NCI-H524 treated with DMSO at 0.1 percent for 48 hours (cell line): ENCODE data around the gene BRIP1.

Source experiments
- DNase-seq: peaks from one replicate; lab custom pipeline; 2025; lab: John Stamatoyannopoulos, UW

The BRIP1 gene

GRCh38 chr17:61757168-61757567 lies 106.2 kb downstream of the BRIP1 start:
- DNase-seq, result no peak

GRCh38 chr17:61756561-61756960 lies 106.8 kb downstream of the BRIP1 start:
- no peak for DNase-seq

- no peak for DNase-seq
Observed at GRCh38 chr17:61755668-61756067, 107.7 kb downstream of the BRIP1 start.

GRCh38 chr17:61755078-61755477 lies 108.2 kb downstream of the BRIP1 start:
- DNase-seq, result no peak

GRCh38 chr17:61754124-61754523 lies 109.2 kb downstream of the BRIP1 start:
- no peak for DNase-seq

GRCh38 chr17:61753696-61754095 lies 109.6 kb downstream of the BRIP1 start:
- DNase-seq, result no peak

GRCh38 chr17:61750656-61751055 lies 112.7 kb downstream of the BRIP1 start:
- DNase-seq, result no peak

GRCh38 chr17:61749823-61750404 lies 113.4 kb downstream of the BRIP1 start:
- no peak for DNase-seq

GRCh38 chr17:61746248-61746985 lies 116.9 kb downstream of the BRIP1 start:
- no peak for DNase-seq

GRCh38 chr17:61744804-61745203 lies 118.5 kb downstream of the BRIP1 start:
- DNase-seq, result no peak

GRCh38 chr17:61744252-61744651 lies 119.1 kb downstream of the BRIP1 start:
- no peak for DNase-seq

GRCh38 chr17:61743766-61744165 lies 119.6 kb downstream of the BRIP1 start:
- DNase-seq, result no peak

GRCh38 chr17:61739002-61739401 lies 124.3 kb downstream of the BRIP1 start:
- DNase-seq, result no peak

- DNase-seq, result no peak
Observed at GRCh38 chr17:61738249-61738648, 125.1 kb downstream of the BRIP1 start.

GRCh38 chr17:61737820-61738219 lies 125.5 kb downstream of the BRIP1 start:
- no peak for DNase-seq

GRCh38 chr17:61736438-61736837 lies 126.9 kb downstream of the BRIP1 start:
- DNase-seq, result no peak

- DNase-seq, result no peak
Observed at GRCh38 chr17:61735807-61736206, 127.5 kb downstream of the BRIP1 start.

- no peak for DNase-seq
Observed at GRCh38 chr17:61734466-61734865, 128.9 kb downstream of the BRIP1 start.

- DNase-seq, result no peak
Observed at GRCh38 chr17:61734012-61734411, 129.3 kb downstream of the BRIP1 start.

- no peak for DNase-seq
Observed at GRCh38 chr17:61733021-61733420, 130.3 kb downstream of the BRIP1 start.

- no peak for DNase-seq
Observed at GRCh38 chr17:61732169-61732568, 131.2 kb downstream of the BRIP1 start.

- DNase-seq, result no peak
Observed at GRCh38 chr17:61731330-61731729, 132.0 kb downstream of the BRIP1 start.

- no peak for DNase-seq
Observed at GRCh38 chr17:61729690-61730268, 133.5 kb downstream of the BRIP1 start.
